HepG2 (cell line): ENCODE measurements around the gene GDPD5. TPM values are rescaled to one million over a fixed set of nuclear protein-coding genes. Genes with fewer than 3 reads are reported as not detected.

Experiments
- ATAC-seq: fragments of 200-7000 bp; cut with Tn5 transposase; 3 replicates; pipeline ENCODE4 v1.9.1; 2020; ENCODE audit warnings: mild to moderate bottlenecking, moderate library complexity
- BruUV-seq: library from RNA; stranded (reverse); fragments of 400-500 nt; replicated peaks from 2 replicates; lab custom pipeline; 2021; lab: Mats Ljungman, UMichigan
- CTCF ChIA-PET: fragments of 300-600 bp; formaldehyde crosslinking; extraction: SDS; loops from one replicate; lab custom pipeline; 2021; ENCODE audit warnings: low total read pairs, inconsistent platforms, low intra/inter-chr PET ratio; lab: Yijun Ruan, JAX
- POLR2A ChIA-PET: fragments of 350-600 bp; sonication (Branson Sonifier 250); formaldehyde crosslinking; loops from one replicate; lab custom pipeline; 2020; ENCODE audit warnings: antibody characterized with exemption, inconsistent platforms; lab: Yijun Ruan, JAX
- DNase-seq: peaks from one replicate; pipeline ENCODE4 v3.0.0-alpha.2; 2015; ENCODE audit warnings: low spot score
- FAIRE-seq: peaks from 3 replicates; lab custom pipeline; 2011; peaks lifted over from hg19 to GRCh38; lab: Jason Lieb, UNC
- H2AFZ ChIP-seq: one replicate; pipeline ENCODE4 v1.6.1; 2011; ENCODE audit warnings: low read length, inconsistent platforms
- H3K27ac ChIP-seq: fragments of 300-600 bp; 3 replicates; pipeline ENCODE4 v1.8.0; 2011; ENCODE audit warnings: mixed run types, mild to moderate bottlenecking, mixed read lengths, low read length, inconsistent platforms; ENCODE audit not compliant: insufficient read depth; ENCODE audit errors: extremely low read length
- H3K27me3 ChIP-seq, 2 experiments: fragments of 200-600 bp in 1 of 2; 2 replicates in 1 of 2; 3 replicates in 1 of 2; pipeline versions ENCODE4 v1.6.0 to v1.8.0; 2011; ENCODE audit warnings: low read length in 2 of 2, mild to moderate bottlenecking in 2 of 2, moderate library complexity in 2 of 2, inconsistent platforms in 1 of 2; ENCODE audit not compliant: insufficient read depth in 2 of 2, control insufficient read depth in 1 of 2
- H3K36me3 ChIP-seq, 2 experiments: fragments of 200-600 bp in 1 of 2; replicated peaks in 1 of 2; 2 replicates in 1 of 2; 3 replicates in 1 of 2; pipeline versions ENCODE4 v1.5.1 to v1.8.0; 2011; ENCODE audit warnings: low read length in 2 of 2, inconsistent platforms in 1 of 2; ENCODE audit not compliant: insufficient read depth in 2 of 2, control insufficient read depth in 1 of 2
- H3K4me1 ChIP-seq: 2 replicates; pipeline ENCODE4 v1.5.1; 2012; ENCODE audit warnings: low read length, inconsistent platforms; ENCODE audit not compliant: insufficient read depth
- H3K4me2 ChIP-seq: 2 replicates; pipeline ENCODE4 v1.6.0; 2011; ENCODE audit warnings: low read depth, low read length, inconsistent platforms
- H3K4me3 ChIP-seq, 3 experiments: fragments of 200-600 bp in 1 of 3; sonication (generic), shearing (Covaris generic) in 1 of 3; replicated peaks in 1 of 3; 2 replicates each; pipeline ENCODE4 v1.5.1; 2011 to 2016; ENCODE audit warnings: low read length in 3 of 3, inconsistent platforms in 2 of 3, low read depth in 2 of 3, mild to moderate bottlenecking in 2 of 3, control low read depth in 1 of 3, mixed read lengths in 1 of 3; ENCODE audit not compliant: insufficient read depth in 1 of 3
- H3K79me2 ChIP-seq: one replicate; pipeline ENCODE4 v1.6.1; 2011; ENCODE audit warnings: low read length, inconsistent platforms; ENCODE audit not compliant: insufficient read depth
- H3K9ac ChIP-seq: 2 replicates; pipeline ENCODE4 v1.6.0; 2011; ENCODE audit warnings: mild to moderate bottlenecking, low read depth, low read length, inconsistent platforms; ENCODE audit not compliant: insufficient read depth
- H3K9me3 ChIP-seq: 2 replicates; pipeline ENCODE4 v1.5.1; 2012; ENCODE audit warnings: mild to moderate bottlenecking, low read length
- H4K20me1 ChIP-seq: 2 replicates; pipeline ENCODE4 v1.6.0; 2011; ENCODE audit warnings: inconsistent platforms, mild to moderate bottlenecking, low read length, moderate library complexity; ENCODE audit not compliant: insufficient read depth
- ELK4 ChIP-seq: sonication (generic); formaldehyde crosslinking; IDR thresholded peaks from 2 replicates; pipeline ENCODE4 v1.9.0; 2021; ENCODE audit warnings: missing genetic modification reagents, borderline replicate concordance
- JDP2 ChIP-seq: sonication (generic); formaldehyde crosslinking; IDR thresholded peaks from 2 replicates; pipeline ENCODE4 v1.8.1; 2022; ENCODE audit warnings: missing genetic modification reagents, borderline replicate concordance
- MYC ChIP-seq: sonication (generic); formaldehyde crosslinking; IDR thresholded peaks from 2 replicates; pipeline ENCODE4 v1.9.0; 2021; ENCODE audit warnings: missing genetic modification reagents, borderline replicate concordance
- NAIF1 ChIP-seq: sonication (generic); formaldehyde crosslinking; IDR thresholded peaks from 2 replicates; pipeline ENCODE4 v1.5.0; 2020; ENCODE audit warnings: mild to moderate bottlenecking, missing genetic modification reagents, borderline replicate concordance
- NR2F2 ChIP-seq: IDR thresholded peaks from 2 replicates; pipeline ENCODE4 v1.6.1; 2012; ENCODE audit warnings: low read depth, inconsistent platforms, borderline replicate concordance
- RNF2 ChIP-seq: fragments of 450-650 bp; conservative IDR thresholded peaks from 2 replicates; pipeline ENCODE4 v1.6.1; 2016; ENCODE audit warnings: low read depth
- TARDBP ChIP-seq: sonication (generic); formaldehyde crosslinking; IDR thresholded peaks from 2 replicates; pipeline ENCODE4 v1.8.0; 2022; ENCODE audit warnings: mild to moderate bottlenecking, missing genetic modification reagents
- TP53 ChIP-seq: sonication (generic); formaldehyde crosslinking; conservative IDR thresholded peaks from 2 replicates; pipeline ENCODE4 v1.4.0; 2020; ENCODE audit warnings: missing genetic modification reagents
- ZBTB3 ChIP-seq: sonication (generic); formaldehyde crosslinking; IDR thresholded peaks from 2 replicates; pipeline ENCODE4 v1.4.0; 2020; ENCODE audit warnings: low read depth, mild to moderate bottlenecking, moderate library complexity, missing genetic modification reagents, borderline replicate concordance
- ZFP62 ChIP-seq: sonication (generic); formaldehyde crosslinking; IDR thresholded peaks from 2 replicates; pipeline ENCODE4 v1.4.0; 2020; ENCODE audit warnings: missing genetic modification reagents
- ZMYM4 ChIP-seq: sonication (generic); formaldehyde crosslinking; IDR thresholded peaks from 2 replicates; pipeline ENCODE4 v1.8.1; 2023; ENCODE audit warnings: mild to moderate bottlenecking, missing genetic modification reagents
- ZNF362 ChIP-seq: sonication (generic); formaldehyde crosslinking; IDR thresholded peaks from 2 replicates; pipeline ENCODE4 v1.4.0; 2020; ENCODE audit warnings: missing genetic modification reagents, mild to moderate bottlenecking, borderline replicate concordance
- ZNF770 ChIP-seq: sonication (generic); formaldehyde crosslinking; IDR thresholded peaks from 2 replicates; pipeline ENCODE4 v1.5.0; 2020; ENCODE audit warnings: mild to moderate bottlenecking, missing genetic modification reagents
- WGBS: methylation state at CpG from one replicate; pipeline ENCODE4 v1.1.6; 2017; ENCODE audit warnings: low lambda C conversion rate; 5-methylcytosine and 5-hydroxymethylcytosine counted together
- in situ Hi-C: cut with HindIII; loops from 2 replicates; pipeline ENCODE4 v1.10.0; 2017; ENCODE audit warnings: low pct_unique_long_range_greater_than_20kb; ENCODE audit not compliant: extremely low pct_ligation_motif_present
- intact Hi-C: fragments of 100-400 bp; cut with micrococcal nuclease; formaldehyde crosslinking; loops from one replicate; pipeline ENCODE4 v1.10.0; 2022; ENCODE audit not compliant: unreplicated experiment
- polyA plus RNA-seq, 8 experiments: library from polyadenylated mRNA; depleted of rRNA in 3 of 8; stranded (reverse) in 7 of 8; unstranded in 1 of 8; fragments of >200 nt; fragmentation: Illumina TruSeq in 4 of 8; extraction: Trizol in 4 of 8; gene quantifications; 2 replicates each; pipeline versions ENCODE4 v1.2.1 to v1.2.3, GENCODE V29; 2011 to 2016; ENCODE audit warnings: low read depth in 4 of 8, missing spikeins in 1 of 8, mixed read lengths in 1 of 8; ENCODE audit not compliant: insufficient read depth in 1 of 8
- total RNA-seq, 5 experiments: library from RNA; depleted of rRNA; stranded (reverse); fragments of >200 nt; fragmentation: Illumina TruSeq; extraction: Trizol; gene quantifications; 2 replicates each; pipeline ENCODE4 v1.2.3, GENCODE V29; 2016; ENCODE audit warnings: low read depth in 1 of 5

GDPD5 gene
- total and polyA plus RNA-seq, 2 of the 13 experiments (the other 11 are each of a cell fraction or from before 2014, with no cell fraction given): 55.0 to 67.5 TPM

- no peak for ATAC-seq
- FAIRE-seq: no peak
- no TSS peak for BruUV-seq
- Histone ChIP-seq H3K9me3 (no peaks in the 10 kb centered on the region), H3K4me2 (no peak overlapping the region), H3K79me2 (peaks cover 25% of the 10 kb centered on the region), H4K20me1 (peaks cover 14% of the 10 kb centered on the region), H3K9ac (no peak overlapping the region), H3K4me3 (no peak overlapping the region), H3K36me3 (peaks cover 5 to 30% of the 10 kb centered on the region in 2 experiments; a peak in 3 of 5 replicates), H3K27me3 (no peaks in the 10 kb centered on the region), H3K4me1 (peaks cover 85% of the 10 kb centered on the region), H3K27ac (no peak overlapping the region), H2AFZ (no peak overlapping the region)
- ChIA-PET POLR2A (interaction anchor here (1.3 kb wide), 1 partner anchor 22 kb away, joined by 3 read pairs; the partner anchor contains the start of gene GDPD5), CTCF (no interaction called here)
- WGBS: 84% methylated on average over 3 of the region's 5 CpGs
- intact Hi-C loops (no loop called here), in situ Hi-C loops (no loop called here)
- TF ChIP-seq ZBTB3 (CRISPR knock-in tag) (no peak), ELK4 (CRISPR knock-in tag) (no peak), NAIF1 (CRISPR knock-in tag) (no peak), TARDBP (CRISPR knock-in tag) (no peak), MYC (CRISPR knock-in tag) (no peak), RNF2 (no peak), ZMYM4 (no peak), TP53 (CRISPR knock-in tag) (no peak), ZFP62 (no peak), ZNF362 (CRISPR knock-in tag) (no peak), NR2F2 (no peak), JDP2 (no peak), ZNF770 (CRISPR knock-in tag) (no peak)
- no peak for DNase-seq
Observed at GRCh38 chr11:75503531-75504099, 22.1 kb downstream of the GDPD5 start.
